SK-N-SH treated with all-trans-retinoic acid at 6 μM for 48 hours (cell line): ENCODE results near the gene PEAR1.

Experiments
- ATAC-seq: fragments of 200-7000 bp; cut with Tn5 transposase; 3 replicates; pipeline ENCODE4 v1.9.1; 2020; ENCODE audit warnings: mild to moderate bottlenecking, moderate library complexity
- ESRRG ChIP-seq: fragments of 250-450 bp; sonication (Bioruptor Pico); IDR thresholded peaks from 2 replicates; pipeline ENCODE4 v1.6.1; 2021; ENCODE audit warnings: mild to moderate bottlenecking
- GLIS3 ChIP-seq: fragments of 250-450 bp; sonication (Bioruptor Pico); IDR thresholded peaks from 2 replicates; pipeline ENCODE4 v1.5.0; 2020; ENCODE audit warnings: mild to moderate bottlenecking, moderate library complexity
- SNAI2 ChIP-seq: fragments of 250-450 bp; sonication (Bioruptor Pico); IDR thresholded peaks from 2 replicates; pipeline ENCODE4 v1.5.0; 2020; ENCODE audit warnings: mild to moderate bottlenecking, moderate library complexity
- TCF4 ChIP-seq: fragments of 250-450 bp; sonication (Bioruptor Pico); IDR thresholded peaks from 2 replicates; pipeline ENCODE4 v1.8.0; 2021; ENCODE audit warnings: mild to moderate bottlenecking, moderate library complexity, borderline replicate concordance
- TOX ChIP-seq: fragments of 250-450 bp; sonication (Bioruptor Pico); IDR thresholded peaks from 2 replicates; pipeline ENCODE4 v1.8.0; 2021; ENCODE audit warnings: mild to moderate bottlenecking, moderate library complexity, borderline replicate concordance
- ZC3H10 ChIP-seq: fragments of 250-450 bp; sonication (Bioruptor Pico); IDR thresholded peaks from 2 replicates; pipeline ENCODE4 v1.5.1; 2021; ENCODE audit warnings: mild to moderate bottlenecking, moderate library complexity
- ZFP3 ChIP-seq: fragments of 250-450 bp; sonication (Bioruptor Pico); IDR thresholded peaks from 2 replicates; pipeline ENCODE4 v1.5.0; 2020; ENCODE audit warnings: mild to moderate bottlenecking, moderate library complexity
- ZNF565 ChIP-seq: fragments of 450-650 bp; formaldehyde crosslinking; conservative IDR thresholded peaks from 2 replicates; pipeline ENCODE4 v1.5.0; 2020; ENCODE audit warnings: low read depth, mild to moderate bottlenecking, moderate library complexity
- ZNF70 ChIP-seq: fragments of 450-650 bp; formaldehyde crosslinking; IDR thresholded peaks from 2 replicates; pipeline ENCODE4 v1.5.0; 2020; ENCODE audit warnings: mild to moderate bottlenecking, moderate library complexity
- ZNF8 ChIP-seq: fragments of 450-650 bp; formaldehyde crosslinking; IDR thresholded peaks from 2 replicates; pipeline ENCODE4 v1.5.0; 2020; ENCODE audit warnings: mild to moderate bottlenecking, moderate library complexity
- TF ChIP-seq, protein P1 (sequence below): fragments of 250-450 bp; sonication (Bioruptor Pico); IDR thresholded peaks from 2 replicates; pipeline ENCODE4 v1.8.0; 2020; ENCODE audit warnings: mild to moderate bottlenecking, moderate library complexity, borderline replicate concordance
- TF ChIP-seq, protein P2 (sequence below): fragments of 250-450 bp; sonication (Bioruptor Pico); IDR thresholded peaks from 2 replicates; pipeline ENCODE4 v1.5.1; 2020; ENCODE audit warnings: low read depth, mild to moderate bottlenecking, moderate library complexity
- TF ChIP-seq, protein P3 (sequence below): fragments of 250-450 bp; sonication (Bioruptor Pico); IDR thresholded peaks from 2 replicates; pipeline ENCODE4 v1.5.0; 2020; ENCODE audit warnings: mild to moderate bottlenecking, moderate library complexity
- TF ChIP-seq, protein P4 (sequence below): fragments of 250-450 bp; sonication (Bioruptor Pico); IDR thresholded peaks from 2 replicates; pipeline ENCODE4 v1.5.1; 2021; ENCODE audit warnings: mild to moderate bottlenecking, moderate library complexity

Gene PEAR1

DNA sequence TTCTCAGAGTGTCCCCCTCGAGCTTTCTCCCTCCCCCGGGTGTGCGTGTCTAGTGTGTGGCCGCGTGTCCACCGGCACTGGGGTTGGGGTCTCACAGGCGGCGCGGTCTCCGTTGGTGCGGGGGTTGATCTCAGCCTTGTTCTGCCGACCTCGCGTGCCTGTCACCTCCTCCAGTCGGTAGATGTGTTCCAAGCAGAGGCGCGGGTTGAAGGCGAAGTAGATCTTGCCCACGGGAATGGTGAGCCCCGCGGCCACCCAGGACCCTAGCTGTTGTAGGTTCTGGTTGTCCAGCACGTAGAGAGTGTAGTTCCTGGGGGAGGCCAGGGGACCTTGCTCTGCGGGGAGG is 44.4 kb upstream of the PEAR1 start:
- TF ChIP-seq SNAI2 (CRISPR knock-in tag) (no peak), ZC3H10 (CRISPR knock-in tag) (no peak), ZNF565 (CRISPR knock-in tag) (no peak), GLIS3 (CRISPR knock-in tag) (no peak), ESRRG (CRISPR knock-in tag) (no peak), ZNF8 (CRISPR knock-in tag) (no peak), TCF4 (no peak), ZNF70 (CRISPR knock-in tag) (no peak), ZFP3 (no peak), TOX (no peak)
- TF ChIP-seq, protein P1, sequence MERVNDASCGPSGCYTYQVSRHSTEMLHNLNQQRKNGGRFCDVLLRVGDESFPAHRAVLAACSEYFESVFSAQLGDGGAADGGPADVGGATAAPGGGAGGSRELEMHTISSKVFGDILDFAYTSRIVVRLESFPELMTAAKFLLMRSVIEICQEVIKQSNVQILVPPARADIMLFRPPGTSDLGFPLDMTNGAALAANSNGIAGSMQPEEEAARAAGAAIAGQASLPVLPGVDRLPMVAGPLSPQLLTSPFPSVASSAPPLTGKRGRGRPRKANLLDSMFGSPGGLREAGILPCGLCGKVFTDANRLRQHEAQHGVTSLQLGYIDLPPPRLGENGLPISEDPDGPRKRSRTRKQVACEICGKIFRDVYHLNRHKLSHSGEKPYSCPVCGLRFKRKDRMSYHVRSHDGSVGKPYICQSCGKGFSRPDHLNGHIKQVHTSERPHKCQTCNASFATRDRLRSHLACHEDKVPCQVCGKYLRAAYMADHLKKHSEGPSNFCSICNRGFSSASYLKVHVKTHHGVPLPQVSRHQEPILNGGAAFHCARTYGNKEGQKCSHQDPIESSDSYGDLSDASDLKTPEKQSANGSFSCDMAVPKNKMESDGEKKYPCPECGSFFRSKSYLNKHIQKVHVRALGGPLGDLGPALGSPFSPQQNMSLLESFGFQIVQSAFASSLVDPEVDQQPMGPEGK (CRISPR knock-in tag), result no peak
- TF ChIP-seq, protein P2, sequence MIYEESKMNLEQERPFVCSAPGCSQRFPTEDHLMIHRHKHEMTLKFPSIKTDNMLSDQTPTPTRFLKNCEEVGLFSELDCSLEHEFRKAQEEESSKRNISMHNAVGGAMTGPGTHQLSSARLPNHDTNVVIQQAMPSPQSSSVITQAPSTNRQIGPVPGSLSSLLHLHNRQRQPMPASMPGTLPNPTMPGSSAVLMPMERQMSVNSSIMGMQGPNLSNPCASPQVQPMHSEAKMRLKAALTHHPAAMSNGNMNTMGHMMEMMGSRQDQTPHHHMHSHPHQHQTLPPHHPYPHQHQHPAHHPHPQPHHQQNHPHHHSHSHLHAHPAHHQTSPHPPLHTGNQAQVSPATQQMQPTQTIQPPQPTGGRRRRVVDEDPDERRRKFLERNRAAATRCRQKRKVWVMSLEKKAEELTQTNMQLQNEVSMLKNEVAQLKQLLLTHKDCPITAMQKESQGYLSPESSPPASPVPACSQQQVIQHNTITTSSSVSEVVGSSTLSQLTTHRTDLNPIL (CRISPR knock-in tag), result no peak
- TF ChIP-seq, protein P3, sequence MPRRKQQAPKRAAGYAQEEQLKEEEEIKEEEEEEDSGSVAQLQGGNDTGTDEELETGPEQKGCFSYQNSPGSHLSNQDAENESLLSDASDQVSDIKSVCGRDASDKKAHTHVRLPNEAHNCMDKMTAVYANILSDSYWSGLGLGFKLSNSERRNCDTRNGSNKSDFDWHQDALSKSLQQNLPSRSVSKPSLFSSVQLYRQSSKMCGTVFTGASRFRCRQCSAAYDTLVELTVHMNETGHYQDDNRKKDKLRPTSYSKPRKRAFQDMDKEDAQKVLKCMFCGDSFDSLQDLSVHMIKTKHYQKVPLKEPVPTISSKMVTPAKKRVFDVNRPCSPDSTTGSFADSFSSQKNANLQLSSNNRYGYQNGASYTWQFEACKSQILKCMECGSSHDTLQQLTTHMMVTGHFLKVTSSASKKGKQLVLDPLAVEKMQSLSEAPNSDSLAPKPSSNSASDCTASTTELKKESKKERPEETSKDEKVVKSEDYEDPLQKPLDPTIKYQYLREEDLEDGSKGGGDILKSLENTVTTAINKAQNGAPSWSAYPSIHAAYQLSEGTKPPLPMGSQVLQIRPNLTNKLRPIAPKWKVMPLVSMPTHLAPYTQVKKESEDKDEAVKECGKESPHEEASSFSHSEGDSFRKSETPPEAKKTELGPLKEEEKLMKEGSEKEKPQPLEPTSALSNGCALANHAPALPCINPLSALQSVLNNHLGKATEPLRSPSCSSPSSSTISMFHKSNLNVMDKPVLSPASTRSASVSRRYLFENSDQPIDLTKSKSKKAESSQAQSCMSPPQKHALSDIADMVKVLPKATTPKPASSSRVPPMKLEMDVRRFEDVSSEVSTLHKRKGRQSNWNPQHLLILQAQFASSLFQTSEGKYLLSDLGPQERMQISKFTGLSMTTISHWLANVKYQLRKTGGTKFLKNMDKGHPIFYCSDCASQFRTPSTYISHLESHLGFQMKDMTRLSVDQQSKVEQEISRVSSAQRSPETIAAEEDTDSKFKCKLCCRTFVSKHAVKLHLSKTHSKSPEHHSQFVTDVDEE (CRISPR knock-in tag), result no peak
- TF ChIP-seq, protein P4, sequence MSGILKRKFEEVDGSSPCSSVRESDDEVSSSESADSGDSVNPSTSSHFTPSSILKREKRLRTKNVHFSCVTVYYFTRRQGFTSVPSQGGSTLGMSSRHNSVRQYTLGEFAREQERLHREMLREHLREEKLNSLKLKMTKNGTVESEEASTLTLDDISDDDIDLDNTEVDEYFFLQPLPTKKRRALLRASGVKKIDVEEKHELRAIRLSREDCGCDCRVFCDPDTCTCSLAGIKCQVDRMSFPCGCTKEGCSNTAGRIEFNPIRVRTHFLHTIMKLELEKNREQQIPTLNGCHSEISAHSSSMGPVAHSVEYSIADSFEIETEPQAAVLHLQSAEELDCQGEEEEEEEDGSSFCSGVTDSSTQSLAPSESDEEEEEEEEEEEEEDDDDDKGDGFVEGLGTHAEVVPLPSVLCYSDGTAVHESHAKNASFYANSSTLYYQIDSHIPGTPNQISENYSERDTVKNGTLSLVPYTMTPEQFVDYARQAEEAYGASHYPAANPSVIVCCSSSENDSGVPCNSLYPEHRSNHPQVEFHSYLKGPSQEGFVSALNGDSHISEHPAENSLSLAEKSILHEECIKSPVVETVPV (CRISPR knock-in tag), result no peak
- TF ChIP-seq, all 23 proteins: peak for 0
- ATAC-seq, result no peak

DNA sequence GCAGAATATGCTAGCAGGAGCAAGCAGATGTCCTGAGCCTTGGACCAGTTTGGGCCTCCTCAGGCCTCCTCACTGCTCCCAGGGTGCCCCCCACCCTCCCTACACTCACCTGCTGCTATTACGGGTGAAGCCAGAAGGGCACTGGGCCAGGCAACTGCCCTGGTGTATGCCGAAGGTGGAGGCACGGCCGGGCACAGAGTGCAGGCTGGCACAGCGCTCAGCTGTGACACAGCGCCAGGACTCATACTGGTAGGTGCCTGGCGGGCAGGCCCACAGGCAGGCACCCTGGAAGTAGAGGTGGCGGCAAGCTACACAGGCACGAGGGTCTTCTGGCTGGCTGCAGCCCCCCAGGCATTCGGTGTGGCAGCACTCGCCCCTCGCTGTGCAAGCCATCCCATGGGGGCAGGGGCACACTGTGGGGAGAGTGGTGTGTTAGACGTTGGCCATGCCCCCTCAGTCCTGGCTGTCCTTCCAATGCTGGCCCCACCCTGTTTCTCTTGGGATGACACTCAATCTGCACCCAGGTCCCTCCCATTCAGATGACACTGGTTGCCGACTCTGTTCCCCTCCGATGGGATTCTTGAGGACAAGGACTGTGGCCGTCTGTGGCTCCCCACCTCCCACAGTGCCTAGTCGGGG is 41.6 kb upstream of the PEAR1 start:
- ATAC-seq, result peak; percentile 29
- TF ChIP-seq ZFP3, result no peak
- 0 out of 2 replicates have a peak, but pooled peaks have one; percentile 1 for TF ChIP-seq ZNF70 (CRISPR knock-in tag)
- TF ChIP-seq ZNF565 (CRISPR knock-in tag), result no peak
- TF ChIP-seq ZNF8 (CRISPR knock-in tag), result no peak
- TF ChIP-seq, all 23 proteins: peak for 1

DNA sequence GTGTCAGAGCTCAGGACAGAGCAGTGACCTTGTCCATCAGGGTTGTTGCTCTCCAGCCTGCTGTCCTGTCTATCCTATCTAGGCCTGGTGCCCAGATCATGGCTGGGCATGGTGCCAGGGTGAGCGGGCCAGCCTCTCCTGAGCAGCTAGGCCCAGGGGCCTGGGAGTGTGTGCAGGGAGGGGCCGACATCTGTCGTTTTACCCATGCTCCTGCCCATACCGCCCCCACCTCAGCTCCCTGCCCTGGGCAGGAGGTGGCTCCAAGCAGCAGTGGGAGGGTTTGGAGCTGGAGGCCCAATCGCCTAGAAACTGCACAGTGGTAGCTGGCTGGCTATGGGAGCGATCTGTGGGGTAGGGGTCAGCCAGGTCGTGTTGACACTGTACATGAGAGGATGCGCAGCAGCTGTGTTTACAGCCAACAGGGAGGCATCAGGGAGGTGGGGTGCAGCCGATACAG is 41.1 kb upstream of the PEAR1 start:
- peak; percentile 90 for ATAC-seq
- TF ChIP-seq, protein P3 (CRISPR knock-in tag), result peak; percentile 61; the same call in 1 of the 2 replicates
- no peak for TF ChIP-seq TOX
- peak; percentile 70 for TF ChIP-seq TCF4
- TF ChIP-seq, protein P4 (CRISPR knock-in tag), result no peak
